GM21825 (cell line): Measurements from ENCODE around the gene RAB44.
"Not testable (repeated sequence)": the region's sequence is repeated elsewhere in the genome, so short reads cannot be mapped to it uniquely, and the experiment has no call there.

ENCODE experiments used
- ATAC-seq: cut with Tn5 transposase; IDR thresholded peaks from one replicate; pipeline ENCODE4 v1.9.1; 2021; ENCODE audit warnings: mild to moderate bottlenecking, moderate library complexity; ENCODE audit not compliant: unreplicated experiment

Gene RAB44

GRCh38 chr6:36703982-36704381, 6.4 kb downstream of the RAB44 start:
- ATAC-seq: no peak

DNA sequence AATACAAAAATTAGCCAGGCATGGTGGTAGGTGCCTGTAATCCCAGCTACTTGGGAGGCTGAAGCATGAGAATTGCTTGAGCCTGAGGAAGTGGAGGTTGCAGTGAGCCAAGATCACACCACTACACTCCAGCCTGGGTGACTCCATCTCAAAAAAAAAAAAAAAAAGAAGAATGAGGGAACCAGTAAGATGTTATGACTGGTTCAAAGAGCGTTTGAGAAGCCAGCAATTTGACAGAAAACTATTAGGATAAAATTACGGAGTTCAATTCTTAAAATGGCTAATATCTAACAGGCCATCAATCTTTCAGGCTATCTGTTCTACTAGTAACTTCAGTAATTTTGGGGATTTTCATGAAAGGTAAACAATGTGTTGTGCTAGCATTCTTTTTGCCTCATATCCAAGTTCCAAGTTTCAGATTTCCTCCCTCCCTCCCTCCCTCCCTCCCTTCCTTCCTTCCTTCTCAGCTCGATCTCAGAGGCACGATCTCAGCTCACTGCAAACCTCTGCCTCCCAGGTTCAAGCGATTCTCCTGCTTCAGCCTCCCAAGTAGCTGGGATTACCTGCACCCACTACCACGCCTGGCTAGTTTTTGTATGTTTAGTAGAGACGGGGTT, 7.4 kb downstream of the RAB44 start:
- not testable (repeated sequence) for ATAC-seq

DNA sequence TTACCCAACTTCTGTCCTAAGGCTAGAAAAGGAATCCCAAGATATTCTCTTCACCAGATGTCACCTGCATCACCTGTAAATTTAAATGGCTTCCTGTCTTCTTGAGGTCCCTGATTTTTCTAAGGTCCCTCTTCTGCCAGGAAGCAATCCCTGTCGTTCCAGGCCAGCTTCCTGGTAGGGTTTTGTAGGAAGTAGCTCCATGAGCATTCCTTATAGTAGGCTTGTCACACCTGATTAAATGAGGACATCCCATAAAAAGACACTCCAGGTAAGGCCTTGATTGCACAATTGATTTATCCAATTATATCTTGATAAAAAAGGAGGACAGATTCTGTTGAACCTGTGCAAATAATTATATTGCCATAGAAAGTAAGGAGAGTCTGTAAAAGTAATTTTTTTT, 8.7 kb downstream of the RAB44 start:
- no peak for ATAC-seq

GRCh38 chr6:36712816-36713215, 15.2 kb downstream of the RAB44 start:
- ATAC-seq: no peak

- ATAC-seq: no peak
Measured at GRCh38 chr6:36713846-36714245, 16.2 kb downstream of the RAB44 start.

DNA sequence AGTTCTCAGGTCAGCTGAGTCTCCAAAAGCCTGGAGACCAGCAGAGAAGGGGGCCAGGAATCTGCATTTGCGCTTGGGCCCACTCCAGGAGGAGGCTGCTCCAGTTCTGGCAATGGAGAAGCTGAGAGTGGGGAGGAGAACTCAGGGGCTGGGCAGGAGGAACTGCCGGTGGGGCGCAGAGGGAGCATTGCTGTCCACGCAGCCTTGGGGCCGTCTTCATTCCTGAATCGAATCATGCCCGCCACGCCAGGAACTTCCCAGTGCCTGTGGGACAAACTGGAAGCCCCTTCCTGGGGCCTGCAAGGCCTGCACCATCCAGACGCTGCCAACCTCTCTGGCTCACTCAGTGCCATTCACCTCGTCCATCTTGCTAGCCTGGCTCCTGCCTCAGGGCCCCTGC, 16.9 kb downstream of the RAB44 start:
- no peak for ATAC-seq

GRCh38 chr6:36715469-36715868, 17.8 kb downstream of the RAB44 start:
- ATAC-seq: no peak

GRCh38 chr6:36716476-36717093, 19.0 kb downstream of the RAB44 start:
- no peak for ATAC-seq

DNA sequence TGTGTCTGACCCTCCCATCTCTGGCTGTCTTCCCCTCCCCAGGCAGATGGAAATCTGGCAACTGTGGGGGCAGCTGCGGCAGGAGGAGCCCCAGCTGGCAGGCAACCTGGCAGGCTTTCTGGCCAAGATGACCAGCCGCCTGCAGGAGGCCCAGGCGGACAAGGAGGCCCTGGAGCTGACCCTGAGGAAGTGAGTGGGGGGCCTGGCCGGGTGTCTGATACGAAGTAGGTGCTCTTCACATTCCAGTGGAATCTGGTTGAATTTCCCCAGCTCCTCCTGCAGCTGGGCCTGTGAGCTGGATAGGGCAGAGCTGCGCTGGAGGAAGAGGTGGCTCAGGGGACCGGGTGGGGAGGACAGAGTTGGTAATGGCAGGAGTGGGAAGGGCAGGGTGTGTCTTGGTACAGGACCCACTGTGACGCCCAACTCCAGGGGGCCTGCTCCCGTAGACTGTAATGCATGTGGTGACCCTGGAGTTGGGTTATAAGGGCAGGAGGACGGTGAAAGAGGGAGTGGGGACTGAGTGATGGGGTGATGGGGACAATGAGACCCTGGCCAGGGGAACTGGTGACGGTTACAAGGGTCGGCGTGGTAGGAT, 19.7 kb downstream of the RAB44 start:
- no peak for ATAC-seq

GRCh38 chr6:36717871-36718540, 20.4 kb downstream of the RAB44 start:
- ATAC-seq: no peak

DNA sequence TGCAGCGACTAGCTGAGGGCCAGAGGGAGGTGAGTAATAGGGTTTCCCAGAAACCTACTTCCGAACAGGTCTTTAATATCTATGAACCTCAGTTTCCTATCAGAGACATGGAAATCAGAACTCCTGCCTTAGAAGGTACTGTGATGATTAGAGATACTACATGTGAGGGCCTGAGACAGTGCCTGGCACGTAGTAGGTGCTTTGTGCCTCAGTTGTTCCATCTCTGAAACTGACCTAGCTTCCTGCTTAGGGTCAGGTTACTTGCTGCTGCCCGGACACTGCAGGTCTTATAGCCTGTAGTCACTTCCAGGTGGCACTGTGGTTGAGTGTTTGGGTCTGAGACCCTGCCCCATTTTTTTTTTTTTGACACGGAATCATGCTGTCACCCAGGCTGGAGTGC, 20.9 kb downstream of the RAB44 start:
- ATAC-seq: no peak

DNA sequence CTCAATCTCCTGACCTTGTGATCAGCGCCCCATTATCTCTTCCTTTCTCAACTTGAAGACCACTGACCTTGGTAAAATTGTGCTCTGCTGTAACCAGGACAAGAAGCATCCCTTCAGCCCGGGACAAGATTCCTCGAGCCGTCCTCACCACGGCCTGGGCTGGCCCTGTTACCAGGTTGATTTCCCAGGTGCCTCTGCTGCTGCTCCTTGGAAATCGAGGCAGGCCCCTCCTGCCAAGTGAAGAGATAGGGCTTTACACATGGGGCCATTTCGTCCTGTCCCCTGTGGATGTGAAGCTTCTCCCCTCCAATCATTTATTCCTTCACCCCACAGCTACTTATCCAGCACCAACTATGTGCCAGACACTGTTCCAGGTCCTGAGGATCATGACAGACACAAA, 21.5 kb downstream of the RAB44 start:
- no peak for ATAC-seq

DNA sequence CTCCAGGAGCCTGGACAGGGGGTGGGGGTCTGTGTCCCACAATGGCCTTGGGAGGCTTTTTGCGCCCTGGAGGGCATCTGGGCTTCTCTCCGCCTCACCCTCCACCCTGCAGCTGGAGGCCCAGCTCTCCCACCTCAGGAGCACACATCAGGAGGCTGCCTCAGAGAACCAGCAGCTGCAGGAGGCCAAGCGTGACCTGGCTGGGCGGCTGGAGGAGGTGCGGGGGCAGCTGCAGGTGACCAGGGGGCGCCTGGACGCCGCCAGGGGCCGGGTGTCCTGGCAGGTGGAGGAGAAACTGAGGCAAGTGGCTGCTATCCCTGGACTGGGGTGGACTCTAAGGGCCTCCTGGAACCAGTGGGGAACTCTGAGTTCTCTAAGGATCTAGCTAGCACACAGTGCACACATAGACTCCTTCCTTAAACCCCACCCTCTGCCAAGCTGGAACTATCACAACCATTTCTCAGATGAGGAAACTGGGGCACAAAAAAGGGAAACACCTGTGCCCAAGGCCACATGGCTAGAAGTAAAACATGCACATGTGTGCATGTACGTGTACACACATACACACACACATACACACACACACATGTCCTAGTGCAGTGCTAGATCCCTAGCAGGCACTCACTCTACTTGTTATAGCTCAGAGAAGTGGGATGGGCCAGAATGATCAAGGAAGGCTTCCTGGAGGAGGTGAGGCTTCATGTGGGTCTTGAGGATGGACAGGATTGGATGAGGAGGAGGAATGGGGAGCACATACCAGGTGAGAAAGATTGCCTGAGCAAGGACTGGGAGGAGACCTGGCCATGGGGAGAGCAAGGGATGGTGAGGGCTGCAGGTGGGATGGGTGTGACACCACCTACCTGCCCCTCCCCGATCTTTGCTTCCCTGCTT, 22.9 kb downstream of the RAB44 start:
- ATAC-seq: no peak

DNA sequence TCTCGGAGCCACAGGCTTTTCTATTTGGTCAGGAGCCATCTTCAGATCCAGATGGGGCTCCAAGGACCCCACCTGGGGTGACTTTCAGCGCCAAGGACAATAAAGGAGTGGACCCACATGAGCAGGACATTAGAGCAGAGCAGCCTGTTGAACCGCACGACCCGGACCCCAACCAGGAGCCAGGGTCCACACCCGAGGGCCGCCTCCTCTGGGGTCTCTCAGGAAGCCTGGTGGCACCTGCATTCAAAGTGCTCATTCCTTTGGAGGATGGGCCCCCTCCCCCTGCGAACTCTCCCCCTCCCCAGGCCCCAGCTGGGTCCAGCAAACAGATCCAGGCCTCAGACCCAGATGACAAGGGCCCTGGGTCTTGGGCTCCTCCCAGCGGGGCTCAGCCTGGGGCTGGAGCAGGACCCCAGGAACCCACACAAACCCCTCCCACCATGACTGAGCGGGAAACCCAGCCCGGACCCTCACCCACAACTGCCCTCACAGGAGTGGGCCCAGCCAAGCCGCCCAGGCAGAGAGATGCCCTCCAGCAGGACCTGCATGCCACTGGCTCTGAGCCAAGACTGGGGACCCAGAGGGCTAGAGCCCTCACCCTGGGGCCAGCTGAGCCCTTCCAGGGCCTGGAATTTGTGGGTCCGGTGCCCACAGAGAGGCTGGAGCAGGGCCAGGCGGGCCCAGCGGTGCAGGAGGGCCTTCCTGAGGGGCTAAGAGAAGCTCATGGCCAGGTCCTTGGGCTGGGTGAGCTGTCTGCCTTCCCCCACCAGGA, 23.9 kb downstream of the RAB44 start:
- no peak for ATAC-seq

DNA sequence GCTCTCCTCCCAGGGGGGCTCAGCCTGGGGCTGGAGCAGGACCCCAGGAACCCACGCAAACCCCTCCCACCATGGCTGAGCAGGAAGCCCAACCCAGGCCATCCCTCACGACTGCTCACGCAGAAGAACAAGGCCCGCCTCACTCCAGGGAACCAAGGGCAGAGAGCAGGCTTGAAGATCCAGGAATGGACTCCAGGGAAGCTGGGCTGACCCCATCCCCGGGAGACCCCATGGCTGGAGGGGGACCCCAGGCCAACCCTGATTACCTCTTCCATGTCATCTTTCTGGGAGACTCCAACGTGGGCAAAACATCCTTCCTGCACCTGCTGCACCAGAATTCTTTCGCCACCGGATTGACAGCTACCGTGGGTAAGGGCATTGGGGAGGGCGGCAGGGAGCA, 24.7 kb downstream of the RAB44 start:
- ATAC-seq: no peak

DNA sequence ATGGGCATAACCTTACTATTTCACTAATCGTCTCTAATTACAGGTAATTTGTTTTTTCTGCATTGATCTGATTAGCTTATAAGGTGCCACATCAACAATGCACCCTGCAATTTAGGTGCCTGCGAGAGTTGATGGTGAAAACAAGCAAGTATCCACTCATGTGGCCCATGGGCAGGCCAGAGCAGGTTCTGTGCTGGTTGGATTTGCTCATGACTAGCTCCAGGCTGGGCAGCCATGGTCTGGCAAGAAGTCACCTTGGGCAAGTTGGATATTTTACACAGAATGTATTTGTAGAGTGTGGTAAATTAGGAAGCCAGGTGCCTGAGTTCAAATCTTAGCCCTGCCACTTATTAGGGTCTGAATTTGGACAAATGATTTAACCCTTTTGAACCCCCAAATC, 25.3 kb downstream of the RAB44 start:
- ATAC-seq: no peak

DNA sequence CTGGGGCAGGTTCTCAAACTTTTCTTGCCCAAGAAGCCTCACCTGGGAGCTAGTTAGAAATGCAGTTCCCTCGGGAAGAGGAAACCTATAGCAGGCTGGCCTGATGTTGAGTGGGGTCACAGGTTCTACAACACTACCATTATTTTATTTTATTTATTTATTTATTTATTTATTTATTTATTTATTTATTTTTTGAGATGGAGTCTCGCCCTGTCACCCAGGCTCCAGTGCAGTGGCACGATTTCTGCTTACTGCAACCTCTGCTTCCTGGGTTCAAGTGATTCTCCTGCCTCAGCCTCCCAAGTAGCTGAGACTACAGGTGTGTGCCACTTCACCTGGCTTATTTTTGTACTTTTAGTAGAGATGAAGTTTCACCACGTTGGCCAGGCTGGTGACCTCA, 26.4 kb downstream of the RAB44 start:
- ATAC-seq: not testable (repeated sequence)

DNA sequence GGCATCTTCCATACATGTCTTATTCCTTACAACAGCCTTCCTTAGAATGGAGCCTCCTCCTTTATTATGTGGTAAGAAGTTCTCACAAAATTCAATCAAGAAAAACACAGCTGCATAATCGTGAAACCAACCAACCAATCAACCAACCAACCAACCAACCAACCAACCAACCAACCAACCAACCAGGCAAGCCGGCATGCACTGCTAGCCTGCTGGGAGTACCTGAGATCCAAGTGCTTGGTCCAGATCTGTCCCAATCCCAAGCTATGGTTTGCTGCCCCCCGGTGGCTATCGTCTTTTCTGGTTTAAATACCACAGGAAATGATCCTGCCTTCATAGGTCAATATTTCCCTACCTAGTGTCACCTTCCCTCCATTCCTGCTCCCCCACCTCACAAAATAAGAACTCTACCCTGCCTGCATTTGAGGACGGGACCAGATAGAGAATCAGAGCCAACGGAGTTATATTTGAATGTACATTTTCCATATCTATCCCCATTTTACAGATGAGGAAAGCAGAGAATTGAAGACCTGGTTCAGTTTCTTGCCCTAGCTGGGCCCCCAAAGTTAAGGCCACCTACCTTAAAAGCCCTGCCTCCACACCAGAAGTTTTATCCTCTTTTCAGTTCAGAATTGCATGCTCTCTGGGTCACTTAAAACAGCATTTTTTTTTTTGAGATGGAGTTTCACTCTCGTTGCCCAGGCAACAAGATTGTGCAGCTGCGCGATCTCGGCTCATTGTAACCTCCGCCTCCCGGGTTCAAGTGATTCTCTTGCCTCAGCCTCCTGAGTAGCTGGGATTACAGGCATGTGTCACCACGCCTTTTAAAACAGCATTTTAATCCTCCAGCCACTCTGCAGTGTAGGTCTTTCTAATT, 27.1 kb downstream of the RAB44 start:
- no peak for ATAC-seq

DNA sequence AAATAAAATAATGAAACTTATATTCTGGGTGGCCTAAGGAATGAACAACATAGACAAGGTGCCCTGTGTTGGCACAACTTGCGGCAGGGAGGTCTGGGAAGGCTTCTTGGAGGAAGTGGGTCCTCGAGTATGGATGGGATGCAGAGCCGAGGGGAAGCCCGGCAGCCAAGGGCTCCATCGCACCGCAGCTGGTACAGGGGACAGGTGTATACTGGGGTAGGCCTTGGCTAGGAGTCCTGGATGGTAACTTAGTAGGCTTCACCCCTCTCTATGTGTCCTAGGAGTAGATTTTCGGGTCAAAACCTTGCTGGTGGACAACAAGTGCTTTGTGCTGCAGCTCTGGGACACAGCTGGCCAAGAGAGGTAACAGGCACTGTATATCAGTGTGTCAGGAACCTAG, 28.0 kb downstream of the RAB44 start:
- no peak for ATAC-seq
